DND-41 (cell line): Measurements from ENCODE around the gene NKAIN2.

Experiments used
- ATAC-seq: fragments of 200-7000 bp; cut with Tn5 transposase; 3 replicates; pipeline ENCODE4 v1.9.1; 2021; ENCODE audit warnings: low read depth; ENCODE audit not compliant: insufficient read depth
- DNase-seq: peaks from one replicate; pipeline ENCODE4 v3.0.0-alpha.2; 2020
- H2AFZ ChIP-seq: 2 replicates; pipeline ENCODE4 v1.6.0; 2012; ENCODE audit warnings: low read depth, low read length
- H3K27ac ChIP-seq: 2 replicates; pipeline ENCODE4 v1.5.1; 2012; ENCODE audit warnings: low read length, inconsistent platforms
- H3K27me3 ChIP-seq: fragments of 200-600 bp; sonication (generic); 2 replicates; pipeline ENCODE4 v1.6.0; 2012; ENCODE audit warnings: low read length, mild to moderate bottlenecking, inconsistent platforms; ENCODE audit not compliant: insufficient read depth, poor library complexity
- H3K36me3 ChIP-seq: 2 replicates; pipeline ENCODE4 v1.5.1; 2012; ENCODE audit warnings: low read length, inconsistent platforms; ENCODE audit not compliant: insufficient read depth
- H3K4me1 ChIP-seq: 2 replicates; pipeline ENCODE4 v1.5.1; 2012; ENCODE audit warnings: mild to moderate bottlenecking, low read length; ENCODE audit not compliant: insufficient read depth
- H3K4me2 ChIP-seq: 2 replicates; pipeline ENCODE4 v1.6.0; 2012; ENCODE audit warnings: mild to moderate bottlenecking, moderate library complexity, low read length, inconsistent platforms; ENCODE audit not compliant: insufficient read depth
- H3K4me3 ChIP-seq, 2 experiments: fragments of 200-600 bp in 1 of 2; shearing (Covaris generic) in 1 of 2; 2 replicates each; pipeline ENCODE4 v1.5.1; 2012 to 2016; ENCODE audit warnings: inconsistent platforms in 2 of 2, low read length in 2 of 2, mild to moderate bottlenecking in 2 of 2, low read depth in 1 of 2, moderate library complexity in 1 of 2
- H3K79me2 ChIP-seq: 2 replicates; pipeline ENCODE4 v1.6.0; 2012; ENCODE audit warnings: low read length, inconsistent platforms; ENCODE audit not compliant: insufficient read depth
- H3K9ac ChIP-seq: 2 replicates; pipeline ENCODE4 v1.6.0; 2012; ENCODE audit warnings: low read depth, mild to moderate bottlenecking, inconsistent platforms, low read length, moderate library complexity
- H3K9me3 ChIP-seq: 2 replicates; pipeline ENCODE4 v1.5.1; 2012; ENCODE audit warnings: low read length, moderate library complexity, mild to moderate bottlenecking, inconsistent platforms; ENCODE audit not compliant: insufficient read depth, severe bottlenecking
- H4K20me1 ChIP-seq: 2 replicates; pipeline ENCODE4 v1.6.0; 2012; ENCODE audit warnings: low read length; ENCODE audit not compliant: insufficient read depth
- EZH2 ChIP-seq: IDR thresholded peaks from 3 replicates; pipeline ENCODE4 v1.6.1; 2012; ENCODE audit warnings: borderline replicate concordance, low read depth, mild to moderate bottlenecking, moderate library complexity, low read length, inconsistent platforms; ENCODE audit not compliant: severe bottlenecking
- TF ChIP-seq, protein P1 (sequence below): IDR thresholded peaks from 2 replicates; pipeline ENCODE4 v1.5.1; 2012; ENCODE audit warnings: borderline replicate concordance, low read length, moderate library complexity, mild to moderate bottlenecking; ENCODE audit not compliant: poor library complexity, severe bottlenecking; ENCODE audit errors: extremely low read depth

Gene NKAIN2

DNA sequence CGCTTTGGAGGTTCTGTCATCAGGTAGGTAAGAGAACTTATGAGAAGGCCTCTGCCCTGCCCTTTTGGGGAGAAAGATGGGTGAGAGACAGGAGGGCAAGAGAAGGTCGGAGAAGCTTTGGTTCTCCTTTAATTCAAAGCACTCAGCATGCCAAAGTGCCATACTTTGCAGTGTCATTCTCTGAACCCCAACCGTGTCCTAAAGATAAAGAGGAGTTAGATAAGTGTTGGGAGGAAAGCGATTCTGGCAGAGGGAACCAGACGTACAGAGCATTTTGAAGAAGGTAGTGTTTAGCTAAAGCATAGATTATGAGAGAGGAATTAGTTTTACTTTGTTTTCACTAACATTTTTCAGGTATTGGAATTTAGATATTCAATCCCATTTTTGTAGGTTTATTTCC is 40.3 kb downstream of the NKAIN2 start:
- no peak for ATAC-seq
- no peak overlapping the region for H3K4me2 ChIP-seq
- no peak overlapping the region for H2AFZ ChIP-seq

DNA sequence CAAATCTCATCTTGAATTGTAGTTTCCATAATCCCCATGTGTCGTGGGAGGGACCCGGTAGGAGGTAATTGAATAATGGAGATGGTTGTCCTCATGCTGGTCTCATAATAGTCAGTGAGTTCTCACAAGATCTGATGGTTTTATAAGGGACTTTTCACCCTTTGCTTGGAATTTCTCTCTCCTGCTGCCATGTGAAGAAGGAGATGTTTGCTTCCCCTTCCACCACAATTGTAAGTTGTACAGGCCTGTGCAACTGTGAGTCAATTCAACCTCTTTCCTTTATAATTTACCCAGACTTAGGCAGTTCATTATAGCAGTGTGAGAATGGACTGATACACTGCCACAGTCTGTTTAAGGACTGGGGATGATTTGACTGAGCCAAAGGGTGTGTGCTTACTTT is 44.7 kb downstream of the NKAIN2 start:
- no peak for ATAC-seq
- Histone ChIP-seq H3K4me2 (no peak overlapping the region), H3K4me1 (no peaks in the 10 kb centered on the region), H3K27ac (no peak overlapping the region), H3K4me3 (no peak overlapping the region), H3K36me3 (no peaks in the 10 kb centered on the region), H3K9ac (no peak overlapping the region), H4K20me1 (no peaks in the 10 kb centered on the region), H3K9me3 (no peaks in the 10 kb centered on the region), H3K27me3 (peaks cover 3% of the 10 kb centered on the region), H2AFZ (no peak overlapping the region), H3K79me2 (no peaks in the 10 kb centered on the region)
- DNase-seq, result no peak
- TF ChIP-seq, protein P1, sequence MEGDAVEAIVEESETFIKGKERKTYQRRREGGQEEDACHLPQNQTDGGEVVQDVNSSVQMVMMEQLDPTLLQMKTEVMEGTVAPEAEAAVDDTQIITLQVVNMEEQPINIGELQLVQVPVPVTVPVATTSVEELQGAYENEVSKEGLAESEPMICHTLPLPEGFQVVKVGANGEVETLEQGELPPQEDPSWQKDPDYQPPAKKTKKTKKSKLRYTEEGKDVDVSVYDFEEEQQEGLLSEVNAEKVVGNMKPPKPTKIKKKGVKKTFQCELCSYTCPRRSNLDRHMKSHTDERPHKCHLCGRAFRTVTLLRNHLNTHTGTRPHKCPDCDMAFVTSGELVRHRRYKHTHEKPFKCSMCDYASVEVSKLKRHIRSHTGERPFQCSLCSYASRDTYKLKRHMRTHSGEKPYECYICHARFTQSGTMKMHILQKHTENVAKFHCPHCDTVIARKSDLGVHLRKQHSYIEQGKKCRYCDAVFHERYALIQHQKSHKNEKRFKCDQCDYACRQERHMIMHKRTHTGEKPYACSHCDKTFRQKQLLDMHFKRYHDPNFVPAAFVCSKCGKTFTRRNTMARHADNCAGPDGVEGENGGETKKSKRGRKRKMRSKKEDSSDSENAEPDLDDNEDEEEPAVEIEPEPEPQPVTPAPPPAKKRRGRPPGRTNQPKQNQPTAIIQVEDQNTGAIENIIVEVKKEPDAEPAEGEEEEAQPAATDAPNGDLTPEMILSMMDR, result no peak
- no peak for TF ChIP-seq EZH2

More for the DNA sequence above, 40.3 kb downstream of the NKAIN2 start:
- Histone ChIP-seq H3K36me3 (no peaks in the 10 kb centered on the region), H3K27ac (no peak overlapping the region), H3K79me2 (no peaks in the 10 kb centered on the region), H3K4me1 (no peaks in the 10 kb centered on the region), H3K4me3 (no peak overlapping the region), H3K9me3 (no peaks in the 10 kb centered on the region), H3K9ac (no peak overlapping the region), H3K27me3 (peaks cover 3% of the 10 kb centered on the region), H4K20me1 (no peaks in the 10 kb centered on the region)
- no peak for DNase-seq
- TF ChIP-seq, protein P1, result no peak
- TF ChIP-seq EZH2, result no peak

DNA sequence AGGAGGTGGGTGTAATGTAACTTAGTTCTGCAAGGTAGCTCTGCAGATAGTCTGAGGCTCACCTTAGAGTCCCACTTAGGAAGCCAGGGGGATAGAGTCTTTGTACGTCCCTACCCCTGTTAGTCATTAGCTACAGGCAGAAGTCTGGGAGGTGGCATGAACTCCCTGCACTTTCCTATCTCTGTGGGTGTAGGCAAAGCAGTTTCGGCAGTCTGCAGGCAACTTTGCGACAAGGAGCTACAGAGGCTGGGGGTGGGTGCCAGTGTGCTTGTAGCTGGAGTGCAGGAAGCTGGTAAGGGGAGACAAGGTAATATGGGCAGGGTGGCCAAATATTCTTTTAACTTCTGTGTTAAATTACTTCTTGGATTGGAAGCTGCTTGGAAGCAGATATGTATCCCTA is 45.7 kb downstream of the NKAIN2 start:
- Histone ChIP-seq H3K36me3 (no peaks in the 10 kb centered on the region), H3K9ac (no peak overlapping the region), H3K4me2 (no peak overlapping the region), H3K79me2 (no peaks in the 10 kb centered on the region), H3K27me3 (peaks cover under 1% of the 10 kb centered on the region), H4K20me1 (no peaks in the 10 kb centered on the region), H3K4me3 (no peak overlapping the region), H3K27ac (no peak overlapping the region), H2AFZ (no peak overlapping the region), H3K9me3 (no peaks in the 10 kb centered on the region), H3K4me1 (no peaks in the 10 kb centered on the region)
- no peak for DNase-seq
- no peak for ATAC-seq
- TF ChIP-seq, protein P1, result no peak
- no peak for TF ChIP-seq EZH2

DNA sequence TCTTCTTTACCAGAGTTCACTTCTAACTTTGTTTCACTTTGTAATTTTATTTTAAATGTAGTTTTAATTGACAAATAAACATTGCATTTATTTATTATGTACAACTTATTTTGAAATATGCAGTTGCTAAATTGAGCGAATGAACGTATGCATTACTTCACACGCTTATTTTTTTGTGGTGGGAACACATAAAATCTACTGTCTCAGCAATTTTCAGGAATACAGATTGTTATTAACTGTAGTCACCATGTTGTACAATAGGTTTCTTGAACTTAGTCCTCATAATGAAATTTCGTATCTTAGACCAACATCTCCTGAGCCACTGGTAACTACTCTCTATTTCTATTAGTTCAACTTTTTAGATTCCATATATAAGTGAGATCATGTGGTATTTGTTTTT is 46.9 kb downstream of the NKAIN2 start:
- Histone ChIP-seq H3K4me3 (no peak overlapping the region), H3K27ac (no peak overlapping the region), H2AFZ (no peak overlapping the region), H3K79me2 (no peaks in the 10 kb centered on the region), H3K36me3 (no peaks in the 10 kb centered on the region), H3K27me3 (no peaks in the 10 kb centered on the region), H3K9me3 (no peaks in the 10 kb centered on the region), H3K9ac (no peak overlapping the region), H3K4me1 (no peaks in the 10 kb centered on the region), H4K20me1 (no peaks in the 10 kb centered on the region), H3K4me2 (no peak overlapping the region)
- no peak for DNase-seq
- TF ChIP-seq EZH2, result no peak
- TF ChIP-seq, protein P1, result no peak
- ATAC-seq, result no peak
